Activated T-cell treated with anti-CD3 and anti-CD28 coated beads, Interleukin-2, amount 50 U/mL, for 24 hours (primary cell): ENCODE results near the gene SARS1.

Experiments
- DNase-seq: peaks from one replicate; pipeline ENCODE4 v3.0.0-alpha.2; 2020
- H3K27ac Mint-ChIP-seq: 2 replicates; pipeline ENCODE4 v1.8.0; 2020; ENCODE audit warnings: mild to moderate bottlenecking, mixed read lengths
- H3K27me3 Mint-ChIP-seq: 2 replicates; pipeline ENCODE4 v1.8.0; 2020; ENCODE audit warnings: mixed read lengths
- H3K36me3 Mint-ChIP-seq: 2 replicates; pipeline ENCODE4 v1.8.0; 2020; ENCODE audit warnings: low read depth, mixed read lengths
- H3K4me1 Mint-ChIP-seq: 2 replicates; pipeline ENCODE4 v1.8.0; 2020; ENCODE audit warnings: low read depth, mixed read lengths
- H3K4me3 Mint-ChIP-seq: 2 replicates; pipeline ENCODE4 v1.8.0; 2020; ENCODE audit warnings: mild to moderate bottlenecking, moderate library complexity, mixed read lengths
- H3K9me3 Mint-ChIP-seq: 2 replicates; pipeline ENCODE4 v1.8.0; 2020; ENCODE audit warnings: mixed read lengths

The SARS1 gene

GRCh38 chr1:109229531-109230127 lies 15.9 kb downstream of the SARS1 start:
- H3K4me3 Mint-ChIP-seq = no peak overlapping the region
- no peak for DNase-seq
- no peaks in the 10 kb centered on the region for H3K27me3 Mint-ChIP-seq
- peaks cover 16% of the 10 kb centered on the region for H3K4me1 Mint-ChIP-seq
- no peak overlapping the region for H3K27ac Mint-ChIP-seq
- H3K9me3 Mint-ChIP-seq = no peaks in the 10 kb centered on the region
- peaks cover 86% of the 10 kb centered on the region for H3K36me3 Mint-ChIP-seq

DNA sequence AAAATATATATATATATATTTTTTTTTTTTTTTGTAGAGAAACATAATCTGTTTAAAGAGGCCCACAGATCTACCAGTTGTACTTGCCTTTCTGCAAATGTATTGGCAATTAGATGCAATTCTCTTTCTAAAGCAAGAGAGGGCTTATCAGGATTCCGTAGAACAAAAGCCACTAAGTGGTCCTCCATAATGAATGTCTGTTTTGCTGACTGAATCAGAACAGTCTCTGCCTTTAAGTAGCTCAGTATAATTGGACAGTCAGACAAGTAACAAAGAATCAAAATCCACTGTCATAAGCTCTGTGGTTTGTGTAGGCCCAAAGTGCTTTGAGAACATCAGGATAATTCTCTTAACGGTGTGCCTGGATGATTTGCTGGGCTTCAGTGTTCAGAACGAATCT lies 17.3 kb downstream of the SARS1 start:
- Mint-ChIP-seq H3K4me3 (no peak overlapping the region), H3K9me3 (no peaks in the 10 kb centered on the region), H3K27ac (peak overlapping the region; percentile 57), H3K4me1 (peaks cover 3% of the 10 kb centered on the region), H3K36me3 (peaks cover 87% of the 10 kb centered on the region), H3K27me3 (no peaks in the 10 kb centered on the region)
- no peak for DNase-seq

DNA sequence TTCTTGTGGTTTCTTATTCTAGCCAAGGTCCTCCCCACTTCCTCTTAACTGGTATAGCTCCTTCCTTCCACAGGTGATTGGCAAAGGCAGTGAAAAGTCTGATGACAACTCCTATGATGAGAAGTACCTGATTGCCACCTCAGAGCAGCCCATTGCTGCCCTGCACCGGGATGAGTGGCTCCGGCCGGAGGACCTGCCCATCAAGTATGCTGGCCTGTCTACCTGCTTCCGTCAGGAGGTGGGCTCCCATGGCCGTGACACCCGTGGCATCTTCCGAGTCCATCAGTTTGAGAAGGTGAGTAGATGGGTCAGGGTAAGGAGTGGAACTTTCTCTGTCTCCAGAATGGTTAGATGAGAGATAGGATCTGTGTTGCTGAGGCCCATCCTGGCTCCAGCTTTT lies 21.4 kb downstream of the SARS1 start:
- H3K9me3 Mint-ChIP-seq = no peaks in the 10 kb centered on the region
- H3K4me1 Mint-ChIP-seq = peaks cover 1% of the 10 kb centered on the region
- H3K27me3 Mint-ChIP-seq = no peaks in the 10 kb centered on the region
- H3K27ac Mint-ChIP-seq = peak overlapping the region; percentile 51
- no peak for DNase-seq
- H3K4me3 Mint-ChIP-seq = no peak overlapping the region
- H3K36me3 Mint-ChIP-seq = peaks cover 90% of the 10 kb centered on the region

- H3K4me1 Mint-ChIP-seq = peaks cover 19% of the 10 kb centered on the region
- H3K9me3 Mint-ChIP-seq = no peaks in the 10 kb centered on the region
- H3K4me3 Mint-ChIP-seq = no peak overlapping the region
- H3K36me3 Mint-ChIP-seq = peaks cover 68% of the 10 kb centered on the region
- peaks cover 2% of the 10 kb centered on the region for H3K27me3 Mint-ChIP-seq
- peak overlapping the region; percentile 24 for H3K27ac Mint-ChIP-seq
- no peak for DNase-seq
Observed at GRCh38 chr1:109237512-109237911, 23.8 kb downstream of the SARS1 start.

GRCh38 chr1:109238382-109238781 lies 24.7 kb downstream of the SARS1 start:
- DNase-seq = no peak
- Mint-ChIP-seq H3K4me3 (no peak overlapping the region), H3K4me1 (peaks cover 21% of the 10 kb centered on the region), H3K9me3 (no peaks in the 10 kb centered on the region), H3K27me3 (peaks cover 3% of the 10 kb centered on the region), H3K36me3 (peaks cover 60% of the 10 kb centered on the region), H3K27ac (peak overlapping the region; percentile 12)

GRCh38 chr1:109239047-109239408 lies 25.3 kb downstream of the SARS1 start:
- no peak overlapping the region for H3K27ac Mint-ChIP-seq
- no peaks in the 10 kb centered on the region for H3K9me3 Mint-ChIP-seq
- peaks cover 21% of the 10 kb centered on the region for H3K4me1 Mint-ChIP-seq
- H3K36me3 Mint-ChIP-seq = peaks cover 57% of the 10 kb centered on the region
- DNase-seq = no peak
- no peak overlapping the region for H3K4me3 Mint-ChIP-seq
- peaks cover 3% of the 10 kb centered on the region for H3K27me3 Mint-ChIP-seq

DNA sequence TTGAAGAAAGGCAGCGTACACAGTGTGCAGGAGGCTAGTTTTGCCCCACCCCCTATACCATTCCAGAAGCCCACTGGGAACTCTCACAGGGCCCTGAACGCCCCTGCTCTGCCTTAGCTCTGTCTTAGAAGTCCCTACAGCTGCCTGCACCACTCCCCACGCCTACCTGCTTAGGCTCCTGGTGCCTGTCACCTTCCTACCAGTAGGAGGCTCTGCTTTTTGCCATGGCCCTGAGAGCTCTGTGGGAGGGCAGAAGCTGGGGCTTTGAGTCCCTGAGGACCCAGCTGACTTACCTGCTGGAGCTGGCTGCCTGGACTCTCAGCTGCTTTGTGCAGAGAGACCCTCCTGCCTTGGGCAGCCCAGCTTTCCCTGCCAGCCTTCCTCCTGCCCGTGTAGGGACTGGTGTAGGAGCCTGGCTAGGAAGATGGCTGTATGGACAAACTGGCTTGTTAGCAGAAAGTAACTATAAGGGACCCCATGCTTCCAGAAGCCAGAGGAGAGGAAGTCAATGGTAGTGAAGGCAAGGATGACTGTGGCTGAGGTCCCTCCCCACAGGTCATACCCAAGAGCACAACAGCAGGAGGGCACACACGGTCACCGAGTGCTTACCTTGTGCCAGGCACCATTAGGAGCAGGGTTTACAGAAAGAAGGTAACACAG lies 25.8 kb downstream of the SARS1 start:
- peaks cover 21% of the 10 kb centered on the region for H3K4me1 Mint-ChIP-seq
- H3K36me3 Mint-ChIP-seq = peaks cover 52% of the 10 kb centered on the region
- peaks cover 3% of the 10 kb centered on the region for H3K27me3 Mint-ChIP-seq
- no peak overlapping the region for H3K4me3 Mint-ChIP-seq
- no peaks in the 10 kb centered on the region for H3K9me3 Mint-ChIP-seq
- DNase-seq = peak; percentile 49
- H3K27ac Mint-ChIP-seq = peak overlapping the region; percentile 76

DNA sequence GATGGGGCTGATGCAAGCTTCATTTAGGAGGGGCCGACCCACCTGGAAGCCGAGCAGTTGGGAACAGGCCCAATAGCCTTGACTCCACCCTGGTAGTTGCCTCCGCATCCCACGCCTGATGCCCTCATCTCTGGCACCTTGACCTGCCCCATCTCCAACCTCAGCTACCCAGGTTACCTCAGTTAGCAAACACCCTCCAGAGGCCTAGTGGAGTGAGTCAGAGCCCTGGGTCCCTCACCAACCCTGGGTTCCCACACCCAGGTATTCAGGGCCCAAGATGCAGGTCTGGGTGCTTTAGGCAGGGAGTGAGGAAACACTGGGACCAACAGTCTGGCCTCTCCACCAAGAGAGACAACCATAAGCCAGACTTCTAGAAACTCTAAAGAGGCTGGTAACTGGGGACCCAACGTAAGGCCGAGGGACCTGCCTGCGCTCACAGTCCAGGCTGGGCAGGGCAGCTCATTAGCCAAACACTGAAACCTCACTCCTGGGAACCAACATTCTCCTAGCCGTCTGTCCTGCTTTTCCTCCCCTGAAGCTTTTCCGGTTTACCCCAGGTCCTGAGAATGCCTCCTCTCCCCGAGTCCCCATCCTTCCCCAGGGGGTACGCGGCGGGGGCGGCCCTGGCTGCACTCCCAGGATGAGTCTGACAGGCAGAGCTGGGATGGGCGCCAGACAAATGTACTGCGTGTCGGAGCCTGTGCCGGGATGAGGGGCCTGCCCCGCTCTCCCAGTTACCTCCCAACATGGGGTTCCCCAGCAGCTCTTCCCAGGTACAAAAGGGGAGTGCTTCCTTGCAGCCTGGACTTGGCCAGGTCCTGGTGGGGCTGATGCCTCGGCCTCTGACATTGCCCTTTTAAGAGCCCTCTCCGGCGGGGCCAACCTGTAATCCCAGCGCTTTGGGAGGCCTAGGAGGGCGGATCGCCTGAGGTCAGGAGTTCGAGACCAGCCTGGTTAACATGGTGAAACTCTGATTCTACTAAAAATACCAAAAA lies 26.7 kb downstream of the SARS1 start:
- Mint-ChIP-seq H3K4me1 (peaks cover 21% of the 10 kb centered on the region), H3K4me3 (no peak overlapping the region), H3K9me3 (no peaks in the 10 kb centered on the region), H3K27ac (peak overlapping the region; percentile 33), H3K27me3 (peaks cover 7% of the 10 kb centered on the region), H3K36me3 (peaks cover 43% of the 10 kb centered on the region)
- DNase-seq = peak; percentile 56

DNA sequence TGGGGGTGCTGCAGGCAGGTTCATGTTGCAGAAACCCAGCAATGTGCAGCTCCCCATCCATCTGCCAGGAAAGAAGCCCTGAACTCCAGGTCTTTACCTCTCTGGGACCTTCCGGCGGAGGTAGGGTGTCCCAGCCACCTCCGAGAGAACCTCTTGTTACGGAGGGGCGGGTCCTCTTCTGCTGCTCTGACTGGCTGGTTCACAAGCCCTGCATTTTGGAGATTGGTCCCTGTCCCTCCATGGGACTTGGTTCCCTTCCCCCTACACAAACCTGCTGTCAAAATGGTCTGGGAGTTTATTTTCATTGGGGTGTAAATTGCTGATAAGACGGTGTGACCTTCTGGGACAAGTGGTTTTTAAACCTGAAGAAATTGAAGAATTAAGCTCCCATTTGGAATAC lies 27.6 kb downstream of the SARS1 start:
- Mint-ChIP-seq H3K36me3 (peaks cover 34% of the 10 kb centered on the region), H3K27ac (no peak overlapping the region), H3K4me3 (no peak overlapping the region), H3K9me3 (no peaks in the 10 kb centered on the region), H3K27me3 (peaks cover 7% of the 10 kb centered on the region), H3K4me1 (peaks cover 21% of the 10 kb centered on the region)
- DNase-seq = no peak

DNA sequence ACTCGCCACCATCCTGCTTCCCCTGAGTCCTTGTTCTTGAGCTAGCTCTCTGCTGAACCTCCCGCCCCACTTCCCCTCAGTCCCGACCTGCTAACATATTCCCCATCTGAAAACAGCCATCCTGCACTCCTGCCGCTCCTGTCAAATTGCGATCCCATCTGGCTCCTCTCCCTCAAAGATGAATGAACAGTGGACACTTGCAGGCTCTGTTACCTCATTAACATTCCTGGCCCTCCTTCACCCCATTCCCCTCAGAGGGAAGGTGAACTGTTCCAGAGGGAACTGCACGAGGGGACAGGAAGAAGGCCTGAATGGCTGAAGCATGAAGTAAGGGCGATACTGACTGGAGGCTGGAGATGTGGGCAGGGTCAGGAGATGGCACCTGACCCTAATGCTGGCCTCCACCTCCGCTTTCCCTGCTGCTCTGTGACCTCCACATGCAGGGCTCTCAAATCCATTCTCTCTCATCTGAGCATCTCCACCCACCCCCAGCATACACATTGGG lies 28.2 kb downstream of the SARS1 start:
- no peak overlapping the region for H3K27ac Mint-ChIP-seq
- peaks cover 29% of the 10 kb centered on the region for H3K36me3 Mint-ChIP-seq
- DNase-seq = no peak
- H3K27me3 Mint-ChIP-seq = peaks cover 10% of the 10 kb centered on the region
- no peaks in the 10 kb centered on the region for H3K9me3 Mint-ChIP-seq
- H3K4me3 Mint-ChIP-seq = no peak overlapping the region
- H3K4me1 Mint-ChIP-seq = peaks cover 21% of the 10 kb centered on the region

- Mint-ChIP-seq H3K9me3 (no peaks in the 10 kb centered on the region), H3K27me3 (peaks cover 10% of the 10 kb centered on the region), H3K4me1 (peaks cover 21% of the 10 kb centered on the region), H3K27ac (no peak overlapping the region), H3K36me3 (peaks cover 24% of the 10 kb centered on the region), H3K4me3 (no peak overlapping the region)
- no peak for DNase-seq
Observed at GRCh38 chr1:109242387-109242786, 28.7 kb downstream of the SARS1 start.

DNA sequence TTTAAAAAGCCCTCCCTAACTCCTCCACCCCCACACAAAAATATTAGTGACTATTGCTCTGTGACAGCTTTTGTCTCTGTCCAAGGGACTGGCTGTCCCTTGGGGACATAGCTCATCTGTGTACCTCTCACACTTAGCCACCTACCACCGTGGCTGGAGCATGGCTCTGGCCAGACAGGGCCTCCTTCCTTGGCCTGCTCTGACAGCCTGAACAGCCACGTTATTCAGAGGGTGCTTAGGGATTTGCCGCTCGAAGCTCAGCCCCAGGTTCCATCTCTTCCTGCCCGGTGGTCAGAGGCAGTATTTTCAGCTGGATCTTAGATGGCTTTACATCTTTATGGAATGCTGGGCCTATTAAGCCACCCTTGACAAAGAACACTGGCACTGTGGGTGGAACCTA lies 29.5 kb downstream of the SARS1 start:
- no peak overlapping the region for H3K27ac Mint-ChIP-seq
- DNase-seq = no peak
- H3K4me3 Mint-ChIP-seq = no peak overlapping the region
- peaks cover 21% of the 10 kb centered on the region for H3K4me1 Mint-ChIP-seq
- peaks cover 15% of the 10 kb centered on the region for H3K36me3 Mint-ChIP-seq
- peaks cover 10% of the 10 kb centered on the region for H3K27me3 Mint-ChIP-seq
- H3K9me3 Mint-ChIP-seq = no peaks in the 10 kb centered on the region

- H3K9me3 Mint-ChIP-seq = no peaks in the 10 kb centered on the region
- no peak overlapping the region for H3K27ac Mint-ChIP-seq
- H3K27me3 Mint-ChIP-seq = peaks cover 11% of the 10 kb centered on the region
- peaks cover 8% of the 10 kb centered on the region for H3K36me3 Mint-ChIP-seq
- H3K4me3 Mint-ChIP-seq = no peak overlapping the region
- no peak for DNase-seq
- H3K4me1 Mint-ChIP-seq = peaks cover 22% of the 10 kb centered on the region
Observed at GRCh38 chr1:109243860-109244552, 30.3 kb downstream of the SARS1 start.

DNA sequence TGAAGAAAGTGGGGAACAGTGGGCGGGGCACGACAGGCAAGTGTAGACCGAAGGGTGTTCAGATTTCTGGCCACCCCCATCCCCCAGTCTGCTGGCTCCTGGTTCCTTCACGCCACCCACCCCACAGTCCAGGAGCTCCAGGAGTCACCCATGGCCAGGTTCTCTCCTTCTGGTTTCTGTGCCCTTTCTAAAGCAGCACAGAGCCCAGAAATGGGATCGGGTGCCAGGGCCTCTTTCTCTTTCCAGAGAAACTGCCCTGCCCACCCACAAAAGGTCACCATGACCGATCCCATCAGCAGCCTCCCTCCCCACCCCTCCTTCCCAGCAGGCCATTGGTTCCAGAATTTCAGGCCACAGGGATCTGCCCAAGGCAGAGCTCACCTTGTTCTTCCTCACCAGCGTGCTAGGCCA lies 32.4 kb downstream of the SARS1 start:
- Mint-ChIP-seq H3K4me1 (peaks cover 19% of the 10 kb centered on the region), H3K9me3 (no peaks in the 10 kb centered on the region), H3K4me3 (no peak overlapping the region), H3K27me3 (peaks cover 19% of the 10 kb centered on the region), H3K27ac (no peak overlapping the region), H3K36me3 (no peaks in the 10 kb centered on the region)
- DNase-seq = no peak
